ENCODE results near the gene S100A7.

The S100A7 gene

DNA sequence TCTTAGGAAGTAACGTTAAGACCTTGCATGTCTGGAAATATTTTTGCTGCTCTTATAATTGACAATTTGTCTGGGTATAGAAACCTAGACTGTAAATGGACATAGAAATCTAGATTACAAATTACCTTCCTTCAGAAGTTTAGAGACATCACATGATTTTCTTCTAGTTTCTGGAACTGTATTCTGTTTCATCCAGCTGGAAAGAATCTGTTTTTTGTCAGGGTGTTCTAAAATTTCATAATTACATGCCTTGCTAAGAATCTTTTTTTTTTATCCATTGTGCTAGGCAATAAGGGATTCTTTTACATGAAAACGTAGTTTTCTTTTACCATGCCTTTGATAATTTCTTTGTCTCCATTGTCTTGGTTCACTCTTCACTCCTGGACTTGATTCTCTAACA lies 20.7 kb upstream of the S100A7 start:
- POLR2A ChIA-PET: no interaction called here
- TF ChIP-seq FOXK2 (IDR thresholded peaks at IDR 0.05) (no peak), FOXM1 (IDR thresholded peaks at IDR 0.05; ENCODE audit: borderline replicate concordance) (no peak), LEF1 (IDR thresholded peaks at IDR 0.05; ENCODE audit: borderline replicate concordance) (no peak), L3MBTL2 (conservative IDR thresholded peaks at IDR 0.05) (no peak), SP1 (IDR thresholded peaks at IDR 0.05) (no peak)
- TF ChIP-seq, protein P1, sequence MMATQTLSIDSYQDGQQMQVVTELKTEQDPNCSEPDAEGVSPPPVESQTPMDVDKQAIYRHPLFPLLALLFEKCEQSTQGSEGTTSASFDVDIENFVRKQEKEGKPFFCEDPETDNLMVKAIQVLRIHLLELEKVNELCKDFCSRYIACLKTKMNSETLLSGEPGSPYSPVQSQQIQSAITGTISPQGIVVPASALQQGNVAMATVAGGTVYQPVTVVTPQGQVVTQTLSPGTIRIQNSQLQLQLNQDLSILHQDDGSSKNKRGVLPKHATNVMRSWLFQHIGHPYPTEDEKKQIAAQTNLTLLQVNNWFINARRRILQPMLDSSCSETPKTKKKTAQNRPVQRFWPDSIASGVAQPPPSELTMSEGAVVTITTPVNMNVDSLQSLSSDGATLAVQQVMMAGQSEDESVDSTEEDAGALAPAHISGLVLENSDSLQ (IDR thresholded peaks at IDR 0.05): no peak
- no peak for DNase-seq (ENCODE audit: extremely low spot score)
- CTCF ChIA-PET: no interaction called here

DNA sequence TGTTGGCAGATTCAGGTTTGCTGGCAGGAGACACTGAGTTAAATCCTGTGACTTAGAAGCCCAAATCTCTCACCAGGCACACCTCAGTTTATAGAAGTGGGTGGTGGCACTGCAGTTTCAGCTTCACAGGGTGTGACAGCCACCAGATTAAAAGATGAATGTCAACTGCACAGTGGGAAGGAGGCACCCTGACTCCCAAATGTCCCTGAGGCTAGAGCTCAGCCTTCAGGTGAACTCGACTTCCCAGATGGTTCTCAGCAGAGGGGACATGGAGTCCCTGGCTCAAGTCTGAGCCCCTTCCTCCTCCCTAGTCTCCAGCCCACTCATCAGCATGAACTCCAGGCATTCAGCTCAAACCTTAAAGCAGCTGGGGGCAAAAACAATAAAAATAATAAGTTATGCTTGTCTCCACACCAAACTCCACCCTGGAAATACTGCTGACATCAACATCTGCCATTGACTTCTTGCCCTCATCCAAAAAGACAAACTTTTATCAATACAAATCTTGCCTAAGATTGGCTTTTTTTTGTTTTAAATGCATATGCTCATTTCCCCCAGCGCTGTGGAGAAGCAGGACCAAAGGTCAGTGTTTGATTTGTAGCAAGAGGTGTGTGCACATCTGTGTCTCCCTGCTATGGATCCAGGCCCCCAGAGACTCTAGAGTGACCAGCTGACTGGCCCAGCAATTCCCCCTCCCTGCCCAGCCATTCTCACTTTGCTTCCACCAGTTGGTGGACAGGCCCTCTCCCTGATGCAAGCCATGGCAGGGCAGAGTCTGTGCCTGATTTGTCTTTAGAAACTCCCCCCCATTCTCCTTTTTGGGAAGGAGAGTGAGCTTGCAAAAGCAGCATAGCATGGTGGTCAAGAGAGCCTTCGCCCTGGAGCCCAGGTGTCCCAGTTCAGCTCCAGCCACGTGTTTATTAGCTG lies 18.5 kb upstream of the S100A7 start:
- no peak for TF ChIP-seq BHLHE40 (IDR thresholded peaks at IDR 0.05; ENCODE audit: borderline replicate concordance)
- TF ChIP-seq, protein P1 (IDR thresholded peaks at IDR 0.05): 0 out of 2 replicates have a peak, but pooled peaks have one; percentile 28
- ChIA-PET CTCF (interaction anchor here (2.3 kb wide), 1 partner anchor 16 kb away, joined by 12 read pairs; no protein-coding TSS in a partner anchor), POLR2A (no interaction called here)
- no peak for DNase-seq (ENCODE audit: extremely low spot score)

DNA sequence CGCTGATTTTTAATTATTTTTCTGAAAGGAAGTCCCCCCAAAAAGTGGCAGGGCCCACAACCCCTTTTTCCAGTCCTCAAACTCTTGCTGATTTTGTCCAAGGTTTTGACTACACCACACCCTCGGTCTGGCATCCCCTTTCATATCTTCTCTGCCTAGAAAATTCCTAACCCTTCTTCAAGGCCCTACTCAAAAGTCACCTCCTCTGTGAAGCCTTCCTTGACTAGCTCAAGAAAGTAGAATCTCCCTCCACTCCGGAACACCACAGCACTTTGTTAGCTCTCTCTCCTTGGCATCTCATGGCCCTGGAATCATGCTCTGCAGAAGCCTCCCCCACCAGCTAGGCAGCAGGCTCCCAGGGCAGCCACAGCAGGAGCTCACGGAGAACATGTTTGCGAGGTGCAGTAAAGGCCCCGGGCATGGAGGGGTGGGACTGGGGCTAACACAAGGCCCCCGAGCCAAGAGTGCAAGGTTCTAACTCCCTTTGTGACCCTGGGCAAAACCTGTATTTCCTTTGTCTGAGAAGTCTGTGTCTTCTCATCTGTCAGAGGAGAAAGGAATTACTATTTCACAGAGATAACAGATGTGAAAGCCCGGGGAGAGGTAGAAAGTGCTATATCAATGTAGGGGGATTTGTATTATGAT lies 17.7 kb upstream of the S100A7 start:
- TF ChIP-seq L3MBTL2 (conservative IDR thresholded peaks at IDR 0.05): no peak
- TF ChIP-seq TARDBP (IDR thresholded peaks at IDR 0.05): no peak
- TF ChIP-seq SP1 (IDR thresholded peaks at IDR 0.05): no peak
- TF ChIP-seq, protein P1 (IDR thresholded peaks at IDR 0.05): no peak
- TF ChIP-seq FOXM1 (IDR thresholded peaks at IDR 0.05; ENCODE audit: borderline replicate concordance): no peak
- no peak for TF ChIP-seq BHLHE40 (IDR thresholded peaks at IDR 0.05; ENCODE audit: borderline replicate concordance)
- TF ChIP-seq FOXK2 (IDR thresholded peaks at IDR 0.05): no peak
- no peak for TF ChIP-seq CTBP1 (IDR thresholded peaks at IDR 0.05; ENCODE audit: borderline replicate concordance)
- no peak for TF ChIP-seq NFRKB (IDR thresholded peaks at IDR 0.05)
- no peak for TF ChIP-seq ZNF384 (IDR thresholded peaks at IDR 0.05)
- TF ChIP-seq ELF4 (IDR thresholded peaks at IDR 0.05): no peak
- no peak for TF ChIP-seq ARNT (IDR thresholded peaks at IDR 0.05)
- ChIA-PET POLR2A (no interaction called here), CTCF (interaction anchor here (0.7 to 2.3 kb wide), 2 partner anchors 17 to 149 kb away, joined by 4 to 12 read pairs; partner anchors contain the start of gene S100A13)
- no peak for DNase-seq (ENCODE audit: extremely low spot score)

DNA sequence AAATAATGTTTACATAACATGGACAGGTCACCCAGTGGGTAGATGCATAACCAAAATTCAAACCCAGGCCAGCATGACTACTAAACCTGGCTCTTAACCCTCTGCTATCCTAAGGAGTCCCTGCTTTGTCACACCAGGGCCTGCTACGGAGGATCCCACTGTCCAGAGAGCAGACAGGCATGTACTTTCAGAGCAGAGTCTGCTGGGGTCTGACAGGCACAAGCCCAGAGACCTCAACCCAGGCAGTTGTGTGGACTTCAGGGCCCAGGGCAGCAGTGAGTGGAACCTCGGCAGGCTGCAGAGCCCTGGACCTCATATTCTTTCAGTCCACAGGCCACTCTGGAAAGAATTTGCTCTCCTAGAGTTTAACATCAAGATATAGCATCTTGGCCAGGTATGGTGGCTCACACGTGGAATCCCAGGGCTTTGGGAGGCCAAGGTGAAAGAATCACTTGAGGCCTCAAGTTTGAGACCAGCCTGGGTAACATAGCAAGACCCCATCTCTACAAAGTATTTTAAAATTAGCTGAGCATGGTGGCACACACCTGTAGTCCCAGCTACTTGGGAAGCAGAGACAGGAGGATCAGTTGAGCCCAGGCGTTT lies 16.1 kb upstream of the S100A7 start:
- no peak for DNase-seq (ENCODE audit: extremely low spot score)
- ChIA-PET CTCF (no interaction called here), POLR2A (interaction anchor here (0.9 kb wide), 1 partner anchor 157 kb away, joined by 3 read pairs; the partner anchor contains the start of gene CHTOP)
- TF ChIP-seq FOXK2 (IDR thresholded peaks at IDR 0.05): no peak
- no peak for TF ChIP-seq NFRKB (IDR thresholded peaks at IDR 0.05)
- TF ChIP-seq ARNT (IDR thresholded peaks at IDR 0.05): no peak
- TF ChIP-seq BHLHE40 (IDR thresholded peaks at IDR 0.05; ENCODE audit: borderline replicate concordance): no peak
- no peak for TF ChIP-seq SUZ12 (IDR thresholded peaks at IDR 0.05)

DNA sequence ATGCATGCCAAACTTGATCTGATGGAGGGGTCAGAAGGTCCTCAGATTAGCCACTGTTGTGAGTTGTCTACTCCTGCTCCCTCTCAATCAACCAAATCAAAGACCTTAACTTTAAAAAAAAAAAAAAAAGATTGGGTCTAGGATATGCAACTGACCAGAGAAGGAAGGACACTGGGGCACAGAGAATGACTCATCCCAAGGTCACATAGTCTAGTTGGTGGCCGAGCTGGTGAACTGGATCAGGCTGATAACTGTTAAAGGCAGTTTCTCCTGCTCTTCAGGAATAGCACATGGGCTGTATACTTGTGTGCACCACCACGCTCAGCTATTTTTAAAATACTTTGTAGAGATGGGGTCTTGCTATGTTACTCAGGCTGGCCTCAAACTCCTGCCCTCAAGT lies 14.8 kb upstream of the S100A7 start:
- no peak for DNase-seq (ENCODE audit: extremely low spot score)
- TF ChIP-seq ARNT (IDR thresholded peaks at IDR 0.05) (no peak), SUZ12 (IDR thresholded peaks at IDR 0.05) (no peak), NFRKB (IDR thresholded peaks at IDR 0.05) (no peak), HDGF (IDR thresholded peaks at IDR 0.05; ENCODE audit: borderline replicate concordance) (no peak)
- TF ChIP-seq, protein P1 (IDR thresholded peaks at IDR 0.05): no peak
- ChIA-PET CTCF (interaction anchor here (0.6 kb wide), 1 partner anchor 122 kb away, joined by 3 read pairs; no protein-coding TSS in a partner anchor), POLR2A (no interaction called here)

DNA sequence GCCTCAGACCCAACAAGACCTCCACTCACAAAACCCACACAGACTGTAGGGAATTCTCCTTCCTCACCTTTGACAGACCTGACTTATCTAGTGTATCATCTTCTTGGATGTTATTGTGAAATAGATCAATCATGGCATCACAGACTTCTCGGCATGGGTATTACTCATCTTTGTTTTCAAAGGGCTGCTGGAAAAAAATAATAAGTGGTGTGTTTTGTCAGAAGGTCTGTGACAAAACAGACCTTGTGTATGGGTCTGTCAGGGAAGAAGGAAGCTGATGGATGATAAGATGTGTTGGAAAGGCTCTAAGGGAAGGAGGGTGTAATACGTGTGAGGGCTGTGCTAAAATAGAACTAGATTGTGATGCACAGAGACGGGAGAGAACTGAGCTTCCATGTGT lies 13.9 kb upstream of the S100A7 start:
- no peak for TF ChIP-seq LEF1 (IDR thresholded peaks at IDR 0.05; ENCODE audit: borderline replicate concordance)
- TF ChIP-seq ARNT (IDR thresholded peaks at IDR 0.05): no peak
- no peak for TF ChIP-seq ELF4 (IDR thresholded peaks at IDR 0.05)
- TF ChIP-seq FOXA1 (IDR thresholded peaks at IDR 0.05): no peak
- no peak for TF ChIP-seq FOXM1 (IDR thresholded peaks at IDR 0.05; ENCODE audit: borderline replicate concordance)
- TF ChIP-seq, protein P1 (IDR thresholded peaks at IDR 0.05): no peak
- no peak for TF ChIP-seq SP1 (IDR thresholded peaks at IDR 0.05)
- TF ChIP-seq NFRKB (IDR thresholded peaks at IDR 0.05): no peak
- TF ChIP-seq ZNF384 (IDR thresholded peaks at IDR 0.05): no peak
- no peak for TF ChIP-seq BHLHE40 (IDR thresholded peaks at IDR 0.05; ENCODE audit: borderline replicate concordance)
- no peak for TF ChIP-seq CTBP1 (IDR thresholded peaks at IDR 0.05; ENCODE audit: borderline replicate concordance)
- no peak for TF ChIP-seq L3MBTL2 (conservative IDR thresholded peaks at IDR 0.05)
- TF ChIP-seq TARDBP (IDR thresholded peaks at IDR 0.05): no peak
- TF ChIP-seq HDGF (IDR thresholded peaks at IDR 0.05; ENCODE audit: borderline replicate concordance): no peak
- TF ChIP-seq SUZ12 (IDR thresholded peaks at IDR 0.05): no peak
- TF ChIP-seq FOXK2 (IDR thresholded peaks at IDR 0.05): no peak
- ChIA-PET POLR2A (no interaction called here), CTCF (interaction anchor here (0.6 kb wide), 1 partner anchor 60 kb away, joined by 4 read pairs; no protein-coding TSS in a partner anchor)
- no peak for DNase-seq (ENCODE audit: extremely low spot score)

Measured in HEK293T (cell line).